Thyroid gland (tissue), 4 donors: Measurements from ENCODE around the gene SLITRK6. TPM values are rescaled to one million over a fixed set of nuclear protein-coding genes. Genes with fewer than 3 reads are reported as not detected.
"Not testable (repeated sequence)": the region's sequence is repeated elsewhere in the genome, so short reads cannot be mapped to it uniquely, and the experiment has no call there.

Experiments used
- DNase-seq, 2 donors: peaks; one replicate each; pipeline ENCODE4 v3.0.0-alpha.2; 2019
- H3K27ac ChIP-seq, 3 donors: fragments of 200-600 bp; sonication (generic); 1 replicate in 2 of 3; 2 replicates in 1 of 3; pipeline ENCODE4 v1.5.1; 2016 to 2019; ENCODE audit warnings: mild to moderate bottlenecking in 1 of 3, moderate library complexity in 1 of 3
- H3K27me3 ChIP-seq: fragments of 200-600 bp; sonication (generic); one replicate; pipeline ENCODE4 v1.5.1; 2019
- H3K36me3 ChIP-seq, 2 donors: fragments of 200-600 bp; sonication (generic); one replicate each; pipeline ENCODE4 v1.5.1; 2016 to 2019
- H3K4me1 ChIP-seq, 2 donors: fragments of 200-600 bp; sonication (generic); one replicate each; pipeline ENCODE4 v1.5.1; 2017 to 2019
- H3K4me3 ChIP-seq, 3 donors: fragments of 200-600 bp; sonication (generic); replicated peaks in 1 of 3; 1 replicate in 2 of 3; 2 replicates in 1 of 3; pipeline ENCODE4 v1.5.1; 2016; ENCODE audit warnings: mild to moderate bottlenecking in 1 of 3
- H3K9me3 ChIP-seq: fragments of 200-600 bp; sonication (generic); one replicate; pipeline ENCODE4 v1.5.1; 2017
- CTCF ChIP-seq, 6 experiments: fragments of 200-600 bp in 3 of 6; fragments of 450-650 bp in 3 of 6; sonication (generic) in 3 of 6; IDR thresholded peaks; one replicate each; pipeline ENCODE4 v1.5.1; 2016 to 2019; ENCODE audit warnings: antibody characterized with exemption in 6 of 6, mild to moderate bottlenecking in 2 of 6, inconsistent platforms in 1 of 6, moderate library complexity in 1 of 6
- POLR2A ChIP-seq, 2 donors: fragments of 450-650 bp; IDR thresholded peaks; one replicate each; pipeline ENCODE4 v1.6.1; 2017; ENCODE audit warnings: antibody characterized with exemption in 2 of 2, mild to moderate bottlenecking in 2 of 2, moderate library complexity in 1 of 2
- WGBS, 2 donors: methylation state at CpG; one replicate each; pipeline ENCODE4 v1.1.5; 2017; 5-methylcytosine and 5-hydroxymethylcytosine counted together
- intact Hi-C: fragments of 100-400 bp; cut with DNase I; formaldehyde crosslinking; loops from one replicate; pipeline ENCODE4 v1.15.1; 2023
- total RNA-seq, 4 donors: library from RNA; depleted of rRNA; stranded (reverse); fragments of >200 nt; gene quantifications; one replicate each; pipeline ENCODE4 v1.2.3, GENCODE V29; 2016

SLITRK6 gene
- total RNA-seq, 4 donors from 2014 or later = 0.11 to 0.54 (median 0.54) TPM; not detected in 1

GRCh38 chr13:85772367-85772766 lies 26.9 kb downstream of the SLITRK6 start:
- Histone ChIP-seq H3K9me3 (no peaks in the 10 kb centered on the region), H3K27me3 (no peaks in the 10 kb centered on the region), H3K36me3 (no peaks in the 10 kb centered on the region), H3K4me3 (no peak overlapping the region), H3K27ac (no peak overlapping the region), H3K4me1 (no peaks in the 10 kb centered on the region)
- TF ChIP-seq POLR2A (IDR thresholded peaks at IDR 0.05) (no peak), CTCF (IDR thresholded peaks at IDR 0.05) (no peak)
- intact Hi-C loops = no loop called here
- 85 to 89% methylated on average over 3 of the region's 3 CpGs for WGBS, 2 donors
- no peak for DNase-seq

GRCh38 chr13:85771856-85772255 lies 27.4 kb downstream of the SLITRK6 start:
- H3K9me3 ChIP-seq = no peaks in the 10 kb centered on the region
- no peaks in the 10 kb centered on the region for H3K27me3 ChIP-seq
- no peaks in the 10 kb centered on the region for H3K4me1 ChIP-seq
- TF ChIP-seq POLR2A (IDR thresholded peaks at IDR 0.05) (no peak), CTCF (IDR thresholded peaks at IDR 0.05) (no peak)
- intact Hi-C loops = no loop called here
- H3K4me3 ChIP-seq = no peak overlapping the region
- 57 to 78% methylated on average over 1 of the region's 1 CpG for WGBS, 2 donors
- no peak for DNase-seq
- H3K27ac ChIP-seq = no peak overlapping the region
- H3K36me3 ChIP-seq = no peaks in the 10 kb centered on the region

- Histone ChIP-seq H3K36me3 (no peaks in the 10 kb centered on the region), H3K9me3 (no peaks in the 10 kb centered on the region), H3K27me3 (no peaks in the 10 kb centered on the region), H3K4me1 (no peaks in the 10 kb centered on the region), H3K4me3 (no peak overlapping the region), H3K27ac (no peak overlapping the region)
- intact Hi-C loops = no loop called here
- no peak for TF ChIP-seq CTCF (IDR thresholded peaks at IDR 0.05)
- no peak for TF ChIP-seq POLR2A (IDR thresholded peaks at IDR 0.05)
- DNase-seq = no peak
Measured at GRCh38 chr13:85768946-85769345, 30.3 kb downstream of the SLITRK6 start.

GRCh38 chr13:85755123-85755522 lies 44.1 kb downstream of the SLITRK6 start:
- intact Hi-C loops = no loop called here
- TF ChIP-seq CTCF (IDR thresholded peaks at IDR 0.05) (no peak), POLR2A (IDR thresholded peaks at IDR 0.05) (no peak)
- Histone ChIP-seq H3K4me3 (no peak overlapping the region), H3K27ac (no peak overlapping the region), H3K4me1 (no peaks in the 10 kb centered on the region), H3K27me3 (no peaks in the 10 kb centered on the region), H3K9me3 (no peaks in the 10 kb centered on the region), H3K36me3 (no peaks in the 10 kb centered on the region)
- DNase-seq = no peak
- WGBS, 2 donors = 76 to 82% methylated on average over 2 of the region's 2 CpGs

- H3K9me3 ChIP-seq, DNase-seq, H3K4me1 ChIP-seq, H3K4me3 ChIP-seq, H3K27me3 ChIP-seq, H3K27ac ChIP-seq, intact Hi-C loops, H3K36me3 ChIP-seq: not testable (repeated sequence)
- WGBS, 2 donors = 62 to 64% methylated on average over 11 of the region's 11 CpGs
Measured at GRCh38 chr13:85743201-85743770, 55.9 kb downstream of the SLITRK6 start.
